ENCODE measurements around the gene EMP2. TPM values are rescaled to one million over a fixed set of nuclear protein-coding genes. Genes with fewer than 3 reads are reported as not detected.

The EMP2 gene
- total RNA-seq, 1 experiment from 2014 or later: 14.4 TPM

GRCh38 chr16:10572611-10573010 lies 7.8 kb downstream of the EMP2 start:
- Histone ChIP-seq H3K9me3 (ENCODE audit: control insufficient read depth, low read depth, low read length) (no peaks in the 10 kb centered on the region), H2AFZ (ENCODE audit: low read length) (no peak overlapping the region), H3K79me1 (ENCODE audit: insufficient read depth, low read depth, low read length, poor library complexity, severe bottlenecking) (no peaks in the 10 kb centered on the region), H2BK20ac (ENCODE audit: low read depth, low read length, poor library complexity, severe bottlenecking) (no peak overlapping the region), H2BK12ac (ENCODE audit: insufficient read length, low read depth, low read length) (no peak overlapping the region), H3K56ac (ENCODE audit: insufficient read length, low read depth, low read length) (no peak overlapping the region), H3K18ac (ENCODE audit: insufficient read length, low read depth, low read length) (no peak overlapping the region), H3K27me3 (ENCODE audit: insufficient read depth, low read length) (no peaks in the 10 kb centered on the region), H3K4me2 (ENCODE audit: insufficient read depth, insufficient read length, low read length) (no peak overlapping the region), H3K23ac (ENCODE audit: insufficient read length, low read depth, low read length) (no peak overlapping the region), H3K23me2 (ENCODE audit: insufficient read length, low read depth, low read length, poor library complexity, severe bottlenecking) (no peaks in the 10 kb centered on the region), H3K4me1 (ENCODE audit: insufficient read depth, low read length) (peaks cover 6% of the 10 kb centered on the region; the same call in 1 of the 2 replicates), H3T11ph (ENCODE audit: low read length) (no peak overlapping the region), H4K91ac (ENCODE audit: insufficient read length, low read depth, low read length) (no peak overlapping the region), H4K5ac (ENCODE audit: insufficient read length, low read depth, low read length) (no peak overlapping the region), H3K79me2 (ENCODE audit: insufficient read depth, low read length) (no peaks in the 10 kb centered on the region), H2BK5ac (ENCODE audit: insufficient read length, low read length) (no peak overlapping the region), H3K27ac (ENCODE audit: insufficient read length, low read depth, low read length) (no peak overlapping the region), H4K8ac (replicated peaks; ENCODE audit: insufficient read length, low read depth, low read length) (no peak overlapping the region), H4K20me1 (ENCODE audit: control insufficient read depth, insufficient read depth, insufficient read length) (no peaks in the 10 kb centered on the region), H3K14ac (ENCODE audit: insufficient read depth, low read length) (no peak overlapping the region), H2BK15ac (ENCODE audit: low read depth, low read length) (no peak overlapping the region), H3K4ac (ENCODE audit: low read depth, low read length) (no peak overlapping the region), H2AK5ac (ENCODE audit: insufficient read length, low read length) (no peak overlapping the region), H3K9ac (ENCODE audit: extremely low read depth, insufficient read length, low read length) (no peak overlapping the region), H2BK120ac (ENCODE audit: low read depth, low read length, poor library complexity, severe bottlenecking) (no peak overlapping the region)
- no peak overlapping the region for H3K4me3 Mint-ChIP-seq
- no peaks in the 10 kb centered on the region for H3K9me3 Mint-ChIP-seq
- H3K36me3 Mint-ChIP-seq (ENCODE audit: insufficient read depth in 1 of 3, low read depth in 3 of 3): no peaks in the 10 kb centered on the region; a peak in 1 of 7 replicates
- DNase-seq: no peak
- WGBS (ENCODE audit: extremely low coverage, insufficient read length, low lambda C conversion rate): no CpG with 5 or more reads among the region's 3 CpGs
- peaks cover 16 to 22% of the 10 kb centered on the region in 2 experiments for H3K4me1 Mint-ChIP-seq
- TF ChIP-seq CTCF (conservative IDR thresholded peaks at IDR 0.05): no peak
- peaks cover 3% of the 10 kb centered on the region; the same call in 1 of the 2 replicates for H3K27me3 Mint-ChIP-seq (ENCODE audit: low read depth)
- H3K27ac Mint-ChIP-seq: no peak overlapping the region; a peak in 1 of 7 replicates

Measured in H9 (cell line).